Measurements from ENCODE around the gene RALB.

RALB gene

GRCh38 chr2:120269076-120269744 is 16.6 kb downstream of the RALB start:
- DNase-seq: no peak

GRCh38 chr2:120269816-120270215 is 17.2 kb downstream of the RALB start:
- no peak for DNase-seq

GRCh38 chr2:120271711-120272379 is 19.2 kb downstream of the RALB start:
- DNase-seq: no peak

GRCh38 chr2:120272763-120273481 is 20.3 kb downstream of the RALB start:
- no peak for DNase-seq

GRCh38 chr2:120275617-120276400 is 23.2 kb downstream of the RALB start:
- no peak for DNase-seq

- DNase-seq: no peak
These were observed 25.0 kb downstream of the RALB start for GRCh38 chr2:120277505-120278205.

- DNase-seq: no peak
These were observed 26.2 kb downstream of the RALB start for GRCh38 chr2:120278901-120279300.

GRCh38 chr2:120279708-120280107 is 27.1 kb downstream of the RALB start:
- DNase-seq: no peak

- no peak for DNase-seq
These were observed 31.0 kb downstream of the RALB start for GRCh38 chr2:120283649-120284048.

GRCh38 chr2:120285056-120285455 is 32.4 kb downstream of the RALB start:
- DNase-seq: no peak

- peak; percentile 35 for DNase-seq
These were observed 34.7 kb downstream of the RALB start for GRCh38 chr2:120287183-120288015.

GRCh38 chr2:120288016-120288373 is 35.3 kb downstream of the RALB start:
- no peak for DNase-seq

- no peak for DNase-seq
These were observed 36.7 kb downstream of the RALB start for GRCh38 chr2:120289221-120289906.

GRCh38 chr2:120290737-120291136 is 38.1 kb downstream of the RALB start:
- DNase-seq: no peak

GRCh38 chr2:120291401-120292311 is 39.0 kb downstream of the RALB start:
- no peak for DNase-seq

GRCh38 chr2:120293096-120294007 is 40.7 kb downstream of the RALB start:
- no peak for DNase-seq

GRCh38 chr2:120294008-120294340 is 41.3 kb downstream of the RALB start:
- DNase-seq: no peak

GRCh38 chr2:120298173-120298835 is 45.7 kb downstream of the RALB start:
- no peak for DNase-seq

All from activated naive CD4-positive, alpha-beta T cell treated with Interleukin-2 at 50 U/mL for 16 hours (primary cell).